ENCODE results near the gene FILIP1L.

DNA sequence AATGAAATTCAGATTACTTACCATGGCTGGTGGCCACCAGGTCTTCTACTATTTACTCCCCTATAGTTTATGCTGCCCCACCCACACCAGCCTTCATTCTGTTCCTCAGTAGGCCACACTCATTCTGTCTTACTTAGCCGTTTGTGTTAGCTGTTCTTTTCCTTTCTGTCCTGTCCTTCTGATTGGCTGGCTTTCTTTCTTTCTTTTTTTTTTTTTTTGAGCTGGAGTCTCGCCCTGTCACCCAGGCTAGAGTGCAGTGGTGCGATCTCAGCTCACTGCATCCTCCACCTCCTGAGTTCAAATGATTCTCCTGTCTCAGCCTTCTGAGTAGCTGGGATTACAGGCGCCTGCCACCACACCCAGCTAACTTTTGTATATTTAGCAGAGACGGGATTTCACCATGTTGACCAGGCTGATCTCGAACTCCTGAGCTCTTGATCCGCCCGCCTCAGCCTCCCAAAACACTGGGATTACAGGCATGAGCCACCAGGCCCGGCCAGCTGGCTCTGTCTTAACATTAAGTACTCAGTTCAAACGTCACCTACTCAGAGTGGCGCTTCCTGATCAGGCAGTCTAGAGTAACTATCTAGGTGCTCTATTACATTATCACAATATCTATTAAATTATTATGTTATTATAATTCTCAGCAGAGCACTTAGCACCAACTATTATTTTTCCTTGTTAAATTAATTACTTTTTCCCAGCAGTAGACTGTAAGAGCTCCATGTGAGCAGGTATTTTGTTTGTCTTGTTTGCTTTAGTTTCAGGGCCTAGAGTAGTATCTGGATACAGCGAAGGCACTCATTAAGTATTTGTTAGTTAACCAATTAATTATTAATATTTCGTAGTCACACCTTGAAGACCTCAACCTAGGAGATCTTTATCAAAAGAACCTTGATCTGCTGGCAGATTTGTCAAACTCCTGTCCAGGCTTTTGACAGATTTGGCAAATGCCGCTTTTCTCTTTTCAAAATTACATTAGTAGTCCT lies 290.3 kb downstream of the FILIP1L start:
- TF ChIP-seq, protein P1, sequence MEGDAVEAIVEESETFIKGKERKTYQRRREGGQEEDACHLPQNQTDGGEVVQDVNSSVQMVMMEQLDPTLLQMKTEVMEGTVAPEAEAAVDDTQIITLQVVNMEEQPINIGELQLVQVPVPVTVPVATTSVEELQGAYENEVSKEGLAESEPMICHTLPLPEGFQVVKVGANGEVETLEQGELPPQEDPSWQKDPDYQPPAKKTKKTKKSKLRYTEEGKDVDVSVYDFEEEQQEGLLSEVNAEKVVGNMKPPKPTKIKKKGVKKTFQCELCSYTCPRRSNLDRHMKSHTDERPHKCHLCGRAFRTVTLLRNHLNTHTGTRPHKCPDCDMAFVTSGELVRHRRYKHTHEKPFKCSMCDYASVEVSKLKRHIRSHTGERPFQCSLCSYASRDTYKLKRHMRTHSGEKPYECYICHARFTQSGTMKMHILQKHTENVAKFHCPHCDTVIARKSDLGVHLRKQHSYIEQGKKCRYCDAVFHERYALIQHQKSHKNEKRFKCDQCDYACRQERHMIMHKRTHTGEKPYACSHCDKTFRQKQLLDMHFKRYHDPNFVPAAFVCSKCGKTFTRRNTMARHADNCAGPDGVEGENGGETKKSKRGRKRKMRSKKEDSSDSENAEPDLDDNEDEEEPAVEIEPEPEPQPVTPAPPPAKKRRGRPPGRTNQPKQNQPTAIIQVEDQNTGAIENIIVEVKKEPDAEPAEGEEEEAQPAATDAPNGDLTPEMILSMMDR (IDR thresholded peaks at IDR 0.05) = no peak
- no peak for TF ChIP-seq POLR2A (IDR thresholded peaks at IDR 0.05)

Measured in vagina (tissue), 2 donors.